Breast epithelium (tissue), 3 donors: ENCODE data around the gene PRDM16.

Experiments used
- CTCF ChIP-seq, 3 donors: fragments of 450-650 bp; IDR thresholded peaks; one replicate each; pipeline ENCODE4 v1.5.1; 2016 to 2017; ENCODE audit warnings: antibody characterized with exemption in 3 of 3, mild to moderate bottlenecking in 3 of 3, moderate library complexity in 3 of 3
- POLR2A ChIP-seq: fragments of 450-650 bp; IDR thresholded peaks from one replicate; pipeline ENCODE4 v1.6.1; 2016; ENCODE audit warnings: antibody characterized with exemption, mild to moderate bottlenecking, moderate library complexity

GRCh38 chr1:3097231-3097630 lies 28.2 kb downstream of the PRDM16 start:
- TF ChIP-seq CTCF (IDR thresholded peaks at IDR 0.05) (no peak), POLR2A (no peak)
